Middle frontal gyrus (tissue), 1 donor: ENCODE data around the gene LPP.

Source experiments
- DNase-seq: peaks from one replicate; pipeline ENCODE4 v3.0.0-alpha.2; 2015; ENCODE audit warnings: low spot score; ENCODE audit errors: extremely low spot score

Gene LPP

GRCh38 chr3:188539631-188540194 is 385.8 kb downstream of the LPP start:
- no peak for DNase-seq

- DNase-seq = no peak
These were observed 388.2 kb downstream of the LPP start for GRCh38 chr3:188542196-188542595.

GRCh38 chr3:188544012-188544411 is 390.1 kb downstream of the LPP start:
- DNase-seq = no peak

- DNase-seq = no peak
These were observed 393.1 kb downstream of the LPP start for GRCh38 chr3:188546835-188547670.

GRCh38 chr3:188553569-188553968 is 399.6 kb downstream of the LPP start:
- DNase-seq = no peak

GRCh38 chr3:188554404-188554803 is 400.4 kb downstream of the LPP start:
- DNase-seq = no peak

GRCh38 chr3:188557235-188557634 is 403.3 kb downstream of the LPP start:
- DNase-seq = no peak

GRCh38 chr3:188558343-188559071 is 404.6 kb downstream of the LPP start:
- no peak for DNase-seq

GRCh38 chr3:188559072-188559429 is 405.1 kb downstream of the LPP start:
- DNase-seq = no peak

- no peak for DNase-seq
These were observed 405.9 kb downstream of the LPP start for GRCh38 chr3:188559856-188560255.

- DNase-seq = no peak
These were observed 408.2 kb downstream of the LPP start for GRCh38 chr3:188562144-188562543.

- no peak for DNase-seq
These were observed 413.7 kb downstream of the LPP start for GRCh38 chr3:188567478-188568195.

GRCh38 chr3:188568736-188569135 is 414.8 kb downstream of the LPP start:
- DNase-seq = no peak

- no peak for DNase-seq
These were observed 417.7 kb downstream of the LPP start for GRCh38 chr3:188571531-188572095.

GRCh38 chr3:188573291-188573940 is 419.5 kb downstream of the LPP start:
- no peak for DNase-seq

- DNase-seq = no peak
These were observed 420.0 kb downstream of the LPP start for GRCh38 chr3:188573956-188574355.

GRCh38 chr3:188574885-188575284 is 420.9 kb downstream of the LPP start:
- no peak for DNase-seq

- no peak for DNase-seq
These were observed 421.5 kb downstream of the LPP start for GRCh38 chr3:188575501-188575900.

GRCh38 chr3:188577539-188577938 is 423.6 kb downstream of the LPP start:
- no peak for DNase-seq

GRCh38 chr3:188578576-188579363 is 424.8 kb downstream of the LPP start:
- DNase-seq = no peak
